ENCODE data around the gene OR4K5. TPM values are rescaled to one million over a fixed set of nuclear protein-coding genes. Genes with fewer than 3 reads are reported as not detected.

Gene OR4K5
- total RNA-seq, 3 donors from 2014 or later: not detected

GRCh38 chr14:19917955-19918518 lies 2.4 kb upstream of the OR4K5 start:
- no peaks in the 10 kb centered on the region for H3K4me1 ChIP-seq
- DNase-seq (ENCODE audit: low spot score in 2 of 2): no peak
- peaks cover 0 to 3% of the 10 kb centered on the region in 2 donors for H3K9me3 ChIP-seq
- TF ChIP-seq CTCF (IDR thresholded peaks at IDR 0.05): no peak
- no peak for TF ChIP-seq POLR2A (IDR thresholded peaks at IDR 0.05)
- TF ChIP-seq POLR2AphosphoS5 (IDR thresholded peaks at IDR 0.05): no peak
- intact Hi-C loops (cut with DNase I; ENCODE audit: low total_unique reads): no loop called here
- no peaks in the 10 kb centered on the region for H3K36me3 ChIP-seq
- no peaks in the 10 kb centered on the region for H3K27me3 ChIP-seq
- H3K4me3 ChIP-seq: no peak overlapping the region
- H3K27ac ChIP-seq: no peak overlapping the region

- H3K27ac ChIP-seq: no peak overlapping the region
Measured at GRCh38 chr14:19918553-19919264, 1.7 kb upstream of the OR4K5 start.

GRCh38 chr14:19930617-19931016 lies 10.2 kb downstream of the OR4K5 start, which contains the start of gene OR4K1:
Gene OR4K1 (plus strand): TSS chr14:19930917. CDS start chr14:19935667, 4,750 bp downstream.
- no peak within 1 kb of the TSS for H3K4me3 ChIP-seq
- DNase-seq (ENCODE audit: low spot score in 2 of 2): no peak
- H3K27me3 ChIP-seq: no peaks in the 10 kb centered on the region
- no peaks in the 10 kb centered on the region for H3K36me3 ChIP-seq
- no peaks in the 10 kb centered on the region for H3K4me1 ChIP-seq
- H3K27ac ChIP-seq: no peak within 1 kb of the TSS
- TF ChIP-seq CTCF (IDR thresholded peaks at IDR 0.05) (no peak), POLR2A (IDR thresholded peaks at IDR 0.05) (no peak), POLR2AphosphoS5 (IDR thresholded peaks at IDR 0.05) (no peak)
- H3K9me3 ChIP-seq: no peaks in the 10 kb centered on the region
- intact Hi-C loops (cut with DNase I; ENCODE audit: low total_unique reads): no loop called here

More at GRCh38 chr14:19918553-19919264, 1.7 kb upstream of the OR4K5 start:
- no peaks in the 10 kb centered on the region for H3K36me3 ChIP-seq
- DNase-seq (ENCODE audit: low spot score in 2 of 2): no peak
- no peak overlapping the region for H3K4me3 ChIP-seq
- no peaks in the 10 kb centered on the region for H3K27me3 ChIP-seq
- no peaks in the 10 kb centered on the region for H3K4me1 ChIP-seq
- peaks cover 0 to 3% of the 10 kb centered on the region in 2 donors for H3K9me3 ChIP-seq
- TF ChIP-seq POLR2AphosphoS5 (IDR thresholded peaks at IDR 0.05) (no peak), POLR2A (IDR thresholded peaks at IDR 0.05) (no peak), CTCF (IDR thresholded peaks at IDR 0.05) (no peak)
- intact Hi-C loops (cut with DNase I; ENCODE audit: low total_unique reads): no loop called here

- Histone ChIP-seq H3K4me3 (no peak overlapping the region), H3K27ac (no peak overlapping the region), H3K27me3 (no peaks in the 10 kb centered on the region), H3K4me1 (no peaks in the 10 kb centered on the region), H3K36me3 (no peaks in the 10 kb centered on the region), H3K9me3 (no peaks in the 10 kb centered on the region)
- intact Hi-C loops (cut with DNase I; ENCODE audit: low total_unique reads): no loop called here
- no peak for TF ChIP-seq POLR2AphosphoS5 (IDR thresholded peaks at IDR 0.05)
- no peak for TF ChIP-seq POLR2A (IDR thresholded peaks at IDR 0.05)
- no peak for TF ChIP-seq CTCF (IDR thresholded peaks at IDR 0.05)
- no peak for DNase-seq (ENCODE audit: low spot score in 2 of 2)
Measured at GRCh38 chr14:19941668-19942067, 21.3 kb downstream of the OR4K5 start.

- H3K27ac ChIP-seq: no peak overlapping the region
- no peaks in the 10 kb centered on the region for H3K9me3 ChIP-seq
- no peaks in the 10 kb centered on the region for H3K27me3 ChIP-seq
- intact Hi-C loops (cut with DNase I; ENCODE audit: low total_unique reads): no loop called here
- no peaks in the 10 kb centered on the region for H3K36me3 ChIP-seq
- no peaks in the 10 kb centered on the region for H3K4me1 ChIP-seq
- H3K4me3 ChIP-seq: no peak overlapping the region
- DNase-seq (ENCODE audit: low spot score in 2 of 2): no peak
- TF ChIP-seq POLR2A (IDR thresholded peaks at IDR 0.05) (no peak), CTCF (IDR thresholded peaks at IDR 0.05) (no peak), POLR2AphosphoS5 (IDR thresholded peaks at IDR 0.05) (no peak)
Measured at GRCh38 chr14:19947413-19948090, 27.1 kb downstream of the OR4K5 start.
